A673 (cell line): Measurements from ENCODE around the gene CEBPE. TPM values are rescaled to one million over a fixed set of nuclear protein-coding genes. Genes with fewer than 3 reads are reported as not detected.

Experiments
- BruUV-seq: library from RNA; stranded (reverse); fragments of 400-500 nt; replicated peaks from 2 replicates; lab custom pipeline; 2021; lab: Mats Ljungman, UMichigan
- CTCF ChIA-PET: fragments of 300-600 bp; sonication (Branson Sonifier 250); formaldehyde crosslinking; loops from one replicate; lab custom pipeline; 2022; ENCODE audit warnings: antibody characterized with exemption; lab: Charles Lee
- POLR2A ChIA-PET: fragments of 300-600 bp; sonication (Branson Sonifier 250); formaldehyde crosslinking; loops from one replicate; lab custom pipeline; 2022; ENCODE audit warnings: antibody characterized with exemption; ENCODE audit not compliant: low non-redundant PET; lab: Charles Lee
- DNase-seq: peaks from one replicate; pipeline ENCODE4 v3.0.0-alpha.2; 2015; ENCODE audit warnings: low spot score
- H3K27ac ChIP-seq: fragments of 200-600 bp; sonication (generic); 2 replicates; pipeline ENCODE4 v1.5.1; 2016; ENCODE audit warnings: mixed run types, low read depth, mild to moderate bottlenecking, mixed read lengths, antibody characterized with exemption, low read length; ENCODE audit not compliant: poor library complexity, severe bottlenecking
- H3K27me3 ChIP-seq: fragments of 200-600 bp; sonication (generic); replicated peaks from 2 replicates; pipeline ENCODE4 v1.6.1; 2017; ENCODE audit warnings: mixed run types, low read depth, mild to moderate bottlenecking, mixed read lengths, antibody characterized with exemption, low read length; ENCODE audit not compliant: insufficient read depth, poor library complexity
- H3K36me3 ChIP-seq: fragments of 200-600 bp; sonication (generic); 2 replicates; pipeline ENCODE4 v1.6.1; 2016; ENCODE audit warnings: mixed run types, mild to moderate bottlenecking, mixed read lengths, antibody characterized with exemption, low read length; ENCODE audit not compliant: insufficient read depth, poor library complexity, severe bottlenecking
- H3K4me1 ChIP-seq: fragments of 200-600 bp; sonication (generic); 2 replicates; pipeline ENCODE4 v1.6.1; 2017; ENCODE audit warnings: mixed run types, mild to moderate bottlenecking, mixed read lengths, antibody characterized with exemption, low read length; ENCODE audit not compliant: insufficient read depth, poor library complexity, severe bottlenecking
- H3K4me3 ChIP-seq: fragments of 200-600 bp; sonication (generic); 2 replicates; pipeline ENCODE4 v1.5.1; 2016; ENCODE audit warnings: low read depth, mixed run types, mild to moderate bottlenecking, mixed read lengths, low read length; ENCODE audit not compliant: poor library complexity, severe bottlenecking
- H3K9me3 ChIP-seq: fragments of 200-600 bp; sonication (generic); 2 replicates; pipeline ENCODE4 v1.6.1; 2016; ENCODE audit warnings: mixed run types, low read depth, mild to moderate bottlenecking, mixed read lengths, antibody characterized with exemption, low read length; ENCODE audit not compliant: poor library complexity, severe bottlenecking
- EZH2 ChIP-seq: fragments of 200-600 bp; sonication (generic); IDR thresholded peaks from 2 replicates; pipeline ENCODE4 v1.6.1; 2017; ENCODE audit warnings: borderline replicate concordance, low read depth, mild to moderate bottlenecking, mixed read lengths, antibody characterized with exemption, low read length; ENCODE audit not compliant: poor library complexity, severe bottlenecking
- intact Hi-C: fragments of 100-400 bp; cut with micrococcal nuclease; formaldehyde crosslinking; loops from one replicate; pipeline ENCODE4 v1.10.0; 2022; ENCODE audit not compliant: unreplicated experiment
- total RNA-seq: library from RNA; stranded (reverse); gene quantifications from 2 replicates; pipeline ENCODE4 v1.2.3, GENCODE V29; 2021
- TF ChIP-seq, protein P1 (sequence below): fragments of 300-800, 200-600 bp; sonication (generic); conservative IDR thresholded peaks from 2 replicates; pipeline ENCODE4 v1.5.1; 2017; ENCODE audit warnings: low read depth, mild to moderate bottlenecking, antibody characterized with exemption, low read length, moderate library complexity, mixed read lengths

Gene CEBPE
- total RNA-seq, 1 experiment from 2014 or later, result not detected

DNA sequence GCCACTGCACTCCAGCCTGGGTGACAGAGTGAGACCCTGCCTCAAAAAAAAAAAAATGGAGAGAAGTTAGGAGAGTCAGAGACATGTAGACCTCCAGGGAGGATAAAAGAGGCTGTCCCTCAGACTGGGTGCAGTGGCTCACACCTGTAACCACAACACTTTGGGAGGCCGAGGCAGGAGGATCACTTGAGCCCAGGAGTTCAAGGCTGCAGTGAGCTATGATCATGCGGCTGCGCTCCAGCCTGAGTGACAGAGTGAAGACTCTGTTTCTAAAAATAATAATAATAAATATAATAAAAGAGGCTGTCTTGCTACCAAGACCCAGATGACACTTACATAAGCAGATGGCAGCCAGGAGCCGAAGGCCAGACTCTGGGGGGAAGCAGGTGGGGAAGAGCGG lies 45.9 kb upstream of the CEBPE start:
- H3K9me3 ChIP-seq, result no peaks in the 10 kb centered on the region
- ChIA-PET POLR2A (no interaction called here), CTCF (no interaction called here)
- no peak overlapping the region for H3K27ac ChIP-seq
- H3K27me3 ChIP-seq, result no peaks in the 10 kb centered on the region
- intact Hi-C loops, result no loop called here
- H3K4me3 ChIP-seq, result no peak overlapping the region
- H3K36me3 ChIP-seq, result no peaks in the 10 kb centered on the region
- BruUV-seq, result no TSS peak
- no peak for DNase-seq
- no peak for TF ChIP-seq EZH2
- TF ChIP-seq, protein P1, sequence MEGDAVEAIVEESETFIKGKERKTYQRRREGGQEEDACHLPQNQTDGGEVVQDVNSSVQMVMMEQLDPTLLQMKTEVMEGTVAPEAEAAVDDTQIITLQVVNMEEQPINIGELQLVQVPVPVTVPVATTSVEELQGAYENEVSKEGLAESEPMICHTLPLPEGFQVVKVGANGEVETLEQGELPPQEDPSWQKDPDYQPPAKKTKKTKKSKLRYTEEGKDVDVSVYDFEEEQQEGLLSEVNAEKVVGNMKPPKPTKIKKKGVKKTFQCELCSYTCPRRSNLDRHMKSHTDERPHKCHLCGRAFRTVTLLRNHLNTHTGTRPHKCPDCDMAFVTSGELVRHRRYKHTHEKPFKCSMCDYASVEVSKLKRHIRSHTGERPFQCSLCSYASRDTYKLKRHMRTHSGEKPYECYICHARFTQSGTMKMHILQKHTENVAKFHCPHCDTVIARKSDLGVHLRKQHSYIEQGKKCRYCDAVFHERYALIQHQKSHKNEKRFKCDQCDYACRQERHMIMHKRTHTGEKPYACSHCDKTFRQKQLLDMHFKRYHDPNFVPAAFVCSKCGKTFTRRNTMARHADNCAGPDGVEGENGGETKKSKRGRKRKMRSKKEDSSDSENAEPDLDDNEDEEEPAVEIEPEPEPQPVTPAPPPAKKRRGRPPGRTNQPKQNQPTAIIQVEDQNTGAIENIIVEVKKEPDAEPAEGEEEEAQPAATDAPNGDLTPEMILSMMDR, result no peak
- H3K4me1 ChIP-seq, result peaks cover 12% of the 10 kb centered on the region

DNA sequence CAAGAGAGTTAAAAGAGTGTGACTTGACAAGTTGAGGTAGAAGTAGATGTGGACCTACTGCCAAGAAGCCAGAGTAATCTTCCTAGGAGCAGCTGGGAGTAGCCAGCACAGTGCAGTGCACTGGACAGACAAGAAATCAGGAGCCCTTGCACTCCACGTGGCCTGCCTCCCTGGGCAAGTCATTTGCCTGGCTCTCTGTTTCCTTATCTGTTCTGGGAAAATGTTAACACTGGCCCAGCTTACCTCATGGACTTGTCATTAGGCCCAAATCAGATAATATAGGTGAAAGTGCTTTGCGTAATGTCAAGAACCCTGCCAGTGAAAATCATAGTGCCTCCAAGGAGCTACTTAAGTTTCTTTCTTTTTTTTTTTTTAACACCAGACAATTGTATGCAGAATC lies 45.2 kb upstream of the CEBPE start:
- Histone ChIP-seq H3K27ac (no peak overlapping the region), H3K36me3 (no peaks in the 10 kb centered on the region), H3K27me3 (no peaks in the 10 kb centered on the region), H3K4me1 (peaks cover 19% of the 10 kb centered on the region), H3K4me3 (no peak overlapping the region), H3K9me3 (no peaks in the 10 kb centered on the region)
- no peak for TF ChIP-seq EZH2
- TF ChIP-seq, protein P1, result no peak
- BruUV-seq, result no TSS peak
- CTCF ChIA-PET, result no interaction called here
- POLR2A ChIA-PET, result interaction anchor here (0.7 kb wide), 1 partner anchor 13 kb away, joined by 4 read pairs; no protein-coding TSS in a partner anchor
- DNase-seq, result no peak
- intact Hi-C loops, result no loop called here

DNA sequence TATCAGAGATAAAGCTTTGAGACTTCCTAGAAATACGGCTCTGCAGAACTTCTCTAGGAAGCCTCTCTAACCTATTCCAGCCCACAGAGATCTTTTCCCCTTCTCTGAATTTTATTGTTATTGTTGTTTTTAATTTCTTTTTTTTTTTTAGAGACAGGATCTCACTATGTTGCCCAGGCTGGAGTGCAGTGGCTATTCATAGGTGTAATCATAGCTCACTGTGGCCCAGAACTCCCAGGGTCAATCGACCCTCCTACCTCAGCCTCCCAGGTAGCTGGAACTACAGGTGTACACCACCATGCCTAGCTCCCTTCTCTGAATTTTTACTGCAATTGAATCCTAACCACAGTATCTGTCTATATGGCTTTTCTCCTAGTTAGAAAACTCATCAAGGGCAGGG lies 44.8 kb upstream of the CEBPE start:
- H3K4me3 ChIP-seq, result no peak overlapping the region
- BruUV-seq, result no TSS peak
- no peak overlapping the region for H3K27ac ChIP-seq
- no peak for DNase-seq
- H3K9me3 ChIP-seq, result no peaks in the 10 kb centered on the region
- POLR2A ChIA-PET, result interaction anchor here (0.7 kb wide), 1 partner anchor 14 kb away, joined by 4 read pairs; no protein-coding TSS in a partner anchor
- peaks cover 23% of the 10 kb centered on the region for H3K4me1 ChIP-seq
- H3K36me3 ChIP-seq, result no peaks in the 10 kb centered on the region
- TF ChIP-seq EZH2, result no peak
- TF ChIP-seq, protein P1, result no peak
- intact Hi-C loops, result no loop called here
- H3K27me3 ChIP-seq, result no peaks in the 10 kb centered on the region
- CTCF ChIA-PET, result interaction anchor here (0.6 kb wide), 1 partner anchor 468 kb away, joined by 5 read pairs; no protein-coding TSS in a partner anchor
